ENCODE data around the gene A1BG.

The A1BG gene, protein sequence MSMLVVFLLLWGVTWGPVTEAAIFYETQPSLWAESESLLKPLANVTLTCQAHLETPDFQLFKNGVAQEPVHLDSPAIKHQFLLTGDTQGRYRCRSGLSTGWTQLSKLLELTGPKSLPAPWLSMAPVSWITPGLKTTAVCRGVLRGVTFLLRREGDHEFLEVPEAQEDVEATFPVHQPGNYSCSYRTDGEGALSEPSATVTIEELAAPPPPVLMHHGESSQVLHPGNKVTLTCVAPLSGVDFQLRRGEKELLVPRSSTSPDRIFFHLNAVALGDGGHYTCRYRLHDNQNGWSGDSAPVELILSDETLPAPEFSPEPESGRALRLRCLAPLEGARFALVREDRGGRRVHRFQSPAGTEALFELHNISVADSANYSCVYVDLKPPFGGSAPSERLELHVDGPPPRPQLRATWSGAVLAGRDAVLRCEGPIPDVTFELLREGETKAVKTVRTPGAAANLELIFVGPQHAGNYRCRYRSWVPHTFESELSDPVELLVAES

DNA sequence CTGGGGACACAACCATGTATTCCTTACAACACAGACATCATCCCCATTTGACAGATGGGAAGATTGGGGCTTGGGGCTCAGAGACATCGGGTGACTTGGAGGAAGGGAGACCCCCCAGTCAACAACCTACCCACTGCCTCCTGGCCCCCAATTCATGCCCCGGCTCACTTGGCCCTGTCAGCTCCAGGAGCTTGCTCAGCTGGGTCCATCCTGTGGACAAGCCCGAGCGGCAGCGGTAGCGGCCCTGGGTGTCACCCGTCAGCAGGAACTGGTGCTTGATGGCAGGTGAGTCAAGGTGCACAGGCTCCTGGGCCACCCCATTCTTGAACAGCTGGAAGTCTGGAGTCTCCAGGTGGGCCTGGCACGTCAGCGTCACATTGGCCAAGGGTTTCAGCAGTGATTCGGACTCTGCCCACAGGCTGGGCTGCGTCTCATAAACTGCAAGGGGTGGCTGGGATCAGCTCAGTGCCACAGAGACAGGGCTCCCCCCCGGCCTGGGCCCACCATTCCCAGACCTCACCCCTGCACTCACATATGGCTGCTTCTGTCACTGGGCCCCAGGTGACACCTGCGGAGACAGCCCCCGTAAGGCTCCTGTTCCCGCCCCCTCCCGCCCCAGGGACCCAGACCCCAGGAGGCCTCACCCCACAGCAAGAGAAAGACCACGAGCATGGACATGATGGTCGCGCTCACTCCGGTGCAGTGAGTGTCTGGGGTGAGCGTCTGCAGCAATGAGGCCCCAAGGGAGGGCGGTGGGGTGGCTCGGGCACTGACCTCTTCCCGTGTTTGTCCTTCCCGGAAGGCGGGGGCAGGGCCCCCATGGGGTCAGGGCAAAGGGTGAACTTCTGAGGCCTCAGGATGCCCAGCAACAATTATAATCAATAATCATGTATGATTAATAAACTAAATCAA lies at the start of gene A1BG:
Gene A1BG, minus strand, starts transcription at position 733 of the 912 bp plus-strand sequence. Its CDS starts 55 bp downstream, at position 678.
- no peak within 1 kb of the TSS for H3K9ac ChIP-seq (ENCODE audit: low read length)
- H3K36me3 ChIP-seq (ENCODE audit: control insufficient read depth, insufficient read depth, low read length) = no peaks in the 10 kb centered on the region
- H3K4me3 ChIP-seq (ENCODE audit: low read length) = no peak within 1 kb of the TSS
- H3K4me1 ChIP-seq (ENCODE audit: control insufficient read depth, insufficient read depth, low read length) = no peaks in the 10 kb centered on the region
- H3K9me3 ChIP-seq (ENCODE audit: control insufficient read depth, low read length) = no peaks in the 10 kb centered on the region
- peaks cover 79% of the 10 kb centered on the region for H3K27me3 ChIP-seq (ENCODE audit: control insufficient read depth, insufficient read depth, low read length)

DNA sequence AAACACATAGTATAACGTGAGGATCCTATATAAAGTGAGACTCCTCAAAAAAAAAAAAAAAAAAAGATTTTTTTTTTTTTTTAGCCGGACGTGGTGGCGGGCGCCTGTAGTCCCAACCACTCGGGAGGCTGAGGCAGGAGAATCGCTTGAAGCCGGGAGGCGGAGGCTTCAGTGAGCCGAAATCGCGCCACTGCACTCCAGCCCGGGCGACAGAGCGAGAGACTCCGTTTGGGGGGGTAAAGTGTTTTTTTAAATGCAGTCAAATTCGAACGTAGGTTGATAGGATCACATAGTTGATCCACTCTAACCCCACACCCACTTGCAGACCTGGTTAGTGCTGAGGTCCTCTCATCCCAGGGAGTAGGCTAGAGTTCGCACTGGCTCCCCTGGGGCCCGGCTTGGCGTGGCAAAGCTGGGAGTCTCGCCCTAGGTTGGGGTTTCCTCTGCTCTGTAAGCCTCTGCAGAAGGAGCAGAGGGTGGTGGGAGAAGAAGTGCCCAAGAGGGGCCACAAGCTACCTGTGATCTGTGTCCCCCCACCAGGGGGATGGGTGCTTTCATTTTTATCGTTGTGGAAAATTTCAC lies 48.6 kb upstream of the A1BG start:
- peaks cover 13% of the 10 kb centered on the region for H3K27me3 ChIP-seq (ENCODE audit: control insufficient read depth, insufficient read depth, low read length)
- no peaks in the 10 kb centered on the region for H3K36me3 ChIP-seq (ENCODE audit: control insufficient read depth, insufficient read depth, low read length)
- no peaks in the 10 kb centered on the region for H3K9me3 ChIP-seq (ENCODE audit: control insufficient read depth, low read length)
- H3K4me1 ChIP-seq (ENCODE audit: control insufficient read depth, insufficient read depth, low read length) = peaks cover 14% of the 10 kb centered on the region
- peak overlapping the region; percentile 64 for H3K9ac ChIP-seq (ENCODE audit: low read length)
- H3K4me3 ChIP-seq (ENCODE audit: low read length) = no peak overlapping the region

DNA sequence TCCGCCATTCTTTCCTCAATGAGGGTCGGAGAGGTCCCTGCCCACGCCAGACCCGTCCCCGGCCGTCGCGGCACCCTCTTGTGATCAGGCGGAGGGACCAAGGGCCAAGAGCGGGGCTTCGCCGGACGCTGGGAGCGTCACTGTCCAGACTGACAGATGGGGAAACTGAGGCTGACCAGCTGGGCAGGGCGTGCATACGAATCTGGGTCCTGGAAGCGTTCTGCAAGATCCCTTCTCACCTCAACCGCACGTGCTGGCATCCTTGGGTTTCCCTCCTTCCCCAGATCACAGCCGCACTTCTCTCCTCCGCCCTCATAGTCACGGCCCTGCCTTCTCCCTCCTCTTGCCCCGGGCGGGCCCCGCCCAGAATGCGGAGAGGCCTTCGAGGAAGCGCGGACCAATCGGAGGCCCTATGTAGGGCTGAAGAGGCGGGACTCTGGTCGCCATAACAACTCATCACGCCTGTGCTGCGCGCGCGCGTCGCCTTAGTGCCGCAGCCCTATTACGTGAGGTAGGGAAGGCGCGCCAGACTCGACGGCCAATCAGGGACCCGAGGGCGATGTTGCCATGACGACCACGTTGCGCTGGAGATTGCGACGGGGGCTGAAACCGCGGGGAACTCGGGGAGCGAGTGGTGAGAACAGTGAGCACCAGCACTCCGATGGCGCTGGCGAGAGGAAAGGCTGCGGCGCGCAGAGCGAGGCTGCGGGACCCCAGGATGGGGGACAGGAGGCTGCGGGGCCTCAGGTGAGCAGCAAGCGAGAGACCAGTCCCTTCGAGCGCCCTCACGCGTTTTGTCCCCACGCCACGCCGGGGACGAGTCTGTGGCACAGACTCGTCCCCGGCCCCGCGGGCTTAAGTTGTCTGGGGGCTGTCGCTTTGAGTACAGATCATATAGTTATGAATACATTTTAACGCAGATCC lies 47.9 kb upstream of the A1BG start:
- H3K9ac ChIP-seq (ENCODE audit: low read length) = peak overlapping the region; percentile 64
- H3K36me3 ChIP-seq (ENCODE audit: control insufficient read depth, insufficient read depth, low read length) = no peaks in the 10 kb centered on the region
- peak overlapping the region; percentile 67 for H3K4me3 ChIP-seq (ENCODE audit: low read length)
- peaks cover 15% of the 10 kb centered on the region for H3K4me1 ChIP-seq (ENCODE audit: control insufficient read depth, insufficient read depth, low read length)
- H3K9me3 ChIP-seq (ENCODE audit: control insufficient read depth, low read length) = no peaks in the 10 kb centered on the region
- H3K27me3 ChIP-seq (ENCODE audit: control insufficient read depth, insufficient read depth, low read length) = peaks cover 18% of the 10 kb centered on the region

DNA sequence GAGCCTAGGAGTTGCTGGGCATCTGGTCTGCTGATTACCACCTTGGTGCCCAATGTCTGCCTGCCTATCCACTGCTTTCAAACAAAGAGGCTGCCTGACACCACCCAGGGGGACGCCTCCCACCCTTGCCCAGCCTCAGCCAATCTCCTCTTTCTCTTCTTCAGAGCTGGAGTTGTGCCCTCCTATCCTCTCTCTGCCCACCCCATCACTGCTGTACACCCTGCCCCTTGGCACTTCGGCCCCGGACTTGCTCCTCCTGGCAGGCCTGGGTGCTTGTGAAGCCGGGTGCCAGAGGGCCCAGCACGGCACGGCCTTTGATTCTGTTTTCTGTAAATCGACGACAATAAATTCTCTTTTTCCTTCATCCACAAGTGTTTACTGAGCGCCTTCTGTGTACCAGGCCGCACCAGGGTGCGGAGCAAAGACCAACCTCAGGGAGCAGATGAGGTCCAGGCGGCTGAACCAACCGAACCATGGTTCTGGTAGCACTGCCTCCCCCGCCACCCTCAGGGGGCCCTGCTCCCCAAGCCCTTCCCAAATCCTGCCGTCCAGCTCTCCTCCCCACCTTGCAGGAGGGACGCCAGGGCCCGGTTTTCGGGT lies 47.1 kb upstream of the A1BG start:
- peak overlapping the region; percentile 67 for H3K4me3 ChIP-seq (ENCODE audit: low read length)
- no peaks in the 10 kb centered on the region for H3K9me3 ChIP-seq (ENCODE audit: control insufficient read depth, low read length)
- peaks cover 25% of the 10 kb centered on the region for H3K27me3 ChIP-seq (ENCODE audit: control insufficient read depth, insufficient read depth, low read length)
- no peaks in the 10 kb centered on the region for H3K36me3 ChIP-seq (ENCODE audit: control insufficient read depth, insufficient read depth, low read length)
- H3K4me1 ChIP-seq (ENCODE audit: control insufficient read depth, insufficient read depth, low read length) = peaks cover 23% of the 10 kb centered on the region
- H3K9ac ChIP-seq (ENCODE audit: low read length) = peak overlapping the region; percentile 57

DNA sequence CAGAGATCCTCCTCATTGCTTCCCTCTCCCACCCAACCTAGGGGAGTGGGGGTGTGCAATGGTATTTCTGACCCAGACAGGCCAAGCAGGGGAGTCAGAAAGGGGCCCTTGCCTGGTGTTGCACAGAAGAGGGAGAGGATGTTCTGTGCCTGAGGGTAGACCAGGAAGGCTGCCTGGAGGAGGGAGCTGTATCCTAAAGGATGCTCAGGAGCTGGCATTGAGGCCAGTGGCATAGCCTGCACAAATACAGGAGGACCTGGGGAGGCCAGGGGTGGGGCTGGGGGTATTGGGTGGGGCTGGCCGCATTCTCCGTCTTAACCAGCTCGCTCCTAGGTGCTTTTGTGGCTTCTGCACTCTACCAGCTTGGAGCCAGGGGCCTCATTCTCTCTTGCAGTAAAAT lies 46.6 kb upstream of the A1BG start:
- no peak overlapping the region for H3K4me3 ChIP-seq (ENCODE audit: low read length)
- no peaks in the 10 kb centered on the region for H3K9me3 ChIP-seq (ENCODE audit: control insufficient read depth, low read length)
- H3K4me1 ChIP-seq (ENCODE audit: control insufficient read depth, insufficient read depth, low read length) = peaks cover 26% of the 10 kb centered on the region
- peaks cover 25% of the 10 kb centered on the region for H3K27me3 ChIP-seq (ENCODE audit: control insufficient read depth, insufficient read depth, low read length)
- H3K9ac ChIP-seq (ENCODE audit: low read length) = no peak overlapping the region
- H3K36me3 ChIP-seq (ENCODE audit: control insufficient read depth, insufficient read depth, low read length) = no peaks in the 10 kb centered on the region

DNA sequence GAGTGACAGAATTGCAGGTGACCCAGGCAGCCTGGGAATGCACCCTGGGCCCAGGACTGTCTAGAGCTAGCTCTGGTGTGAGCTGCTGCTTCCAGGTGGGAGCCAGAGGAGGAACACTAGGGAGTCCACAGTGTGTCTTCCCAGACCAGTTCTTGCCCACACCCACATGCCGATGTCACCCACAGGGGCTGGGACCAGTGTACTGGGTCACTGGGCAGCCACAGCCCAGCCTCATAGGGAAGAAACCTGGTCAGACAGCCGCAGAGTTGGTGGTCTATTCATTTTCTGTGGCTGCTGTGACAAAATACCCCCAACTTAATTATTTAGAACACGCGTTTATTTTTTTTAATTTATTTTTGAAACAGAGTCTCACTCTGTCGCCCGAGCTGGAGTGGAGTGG lies 45.3 kb upstream of the A1BG start:
- H3K9me3 ChIP-seq (ENCODE audit: control insufficient read depth, low read length) = no peaks in the 10 kb centered on the region
- H3K36me3 ChIP-seq (ENCODE audit: control insufficient read depth, insufficient read depth, low read length) = no peaks in the 10 kb centered on the region
- no peak overlapping the region for H3K4me3 ChIP-seq (ENCODE audit: low read length)
- H3K27me3 ChIP-seq (ENCODE audit: control insufficient read depth, insufficient read depth, low read length) = peaks cover 25% of the 10 kb centered on the region
- peaks cover 26% of the 10 kb centered on the region for H3K4me1 ChIP-seq (ENCODE audit: control insufficient read depth, insufficient read depth, low read length)
- no peak overlapping the region for H3K9ac ChIP-seq (ENCODE audit: low read length)

DNA sequence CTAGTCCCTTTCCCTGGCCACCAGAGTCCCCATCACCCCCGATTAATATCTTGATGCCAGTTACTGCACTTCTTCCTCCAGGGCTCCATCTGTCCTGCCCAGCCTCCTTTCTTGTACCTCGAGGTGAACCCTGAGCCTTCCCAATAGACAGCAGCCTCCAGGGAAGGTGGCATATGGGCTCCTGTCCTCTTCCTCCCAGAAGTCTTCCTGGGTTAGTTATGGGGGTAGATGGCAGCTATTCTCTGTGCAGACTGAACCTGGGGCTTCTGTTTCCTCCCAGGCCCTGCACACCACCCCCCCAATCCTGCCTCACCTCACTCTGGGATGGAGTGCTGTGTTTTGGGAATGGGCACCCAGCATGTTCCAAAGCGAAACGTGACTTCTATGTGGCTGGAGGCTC lies 44.8 kb upstream of the A1BG start:
- Histone ChIP-seq H3K36me3 (ENCODE audit: control insufficient read depth, insufficient read depth, low read length) (peaks cover 3% of the 10 kb centered on the region), H3K4me3 (ENCODE audit: low read length) (no peak overlapping the region), H3K27me3 (ENCODE audit: control insufficient read depth, insufficient read depth, low read length) (peaks cover 25% of the 10 kb centered on the region), H3K4me1 (ENCODE audit: control insufficient read depth, insufficient read depth, low read length) (peaks cover 26% of the 10 kb centered on the region), H3K9me3 (ENCODE audit: control insufficient read depth, low read length) (no peaks in the 10 kb centered on the region), H3K9ac (ENCODE audit: low read length) (no peak overlapping the region)

DNA sequence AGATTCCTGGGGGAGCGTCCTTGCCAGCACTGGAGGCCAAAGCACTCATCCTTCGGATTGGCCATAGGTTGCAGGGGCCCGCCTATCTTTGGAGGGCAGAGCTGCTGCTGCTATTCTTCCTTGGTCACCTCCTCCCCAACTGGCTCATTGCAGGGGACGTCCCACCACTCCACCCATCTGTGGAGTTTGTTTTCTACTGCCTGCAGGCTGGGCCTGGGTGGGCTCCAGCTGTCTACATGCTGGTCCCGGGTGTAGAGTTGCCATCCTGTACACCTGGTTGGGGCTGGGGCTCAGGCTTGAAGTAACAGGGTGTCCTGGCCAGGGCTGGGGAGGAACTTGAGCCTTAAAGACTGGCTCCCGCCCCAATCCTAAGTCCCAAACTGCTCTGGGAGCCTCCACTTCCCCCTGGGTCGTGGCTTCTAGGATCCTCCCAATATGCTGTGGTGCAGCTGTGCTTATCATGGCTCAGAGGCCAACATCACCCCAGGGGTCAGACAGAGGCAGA lies 44.3 kb upstream of the A1BG start:
- Histone ChIP-seq H3K27me3 (ENCODE audit: control insufficient read depth, insufficient read depth, low read length) (peaks cover 25% of the 10 kb centered on the region), H3K4me3 (ENCODE audit: low read length) (no peak overlapping the region), H3K9me3 (ENCODE audit: control insufficient read depth, low read length) (no peaks in the 10 kb centered on the region), H3K4me1 (ENCODE audit: control insufficient read depth, insufficient read depth, low read length) (peaks cover 26% of the 10 kb centered on the region), H3K9ac (ENCODE audit: low read length) (no peak overlapping the region), H3K36me3 (ENCODE audit: control insufficient read depth, insufficient read depth, low read length) (peaks cover 8% of the 10 kb centered on the region)

DNA sequence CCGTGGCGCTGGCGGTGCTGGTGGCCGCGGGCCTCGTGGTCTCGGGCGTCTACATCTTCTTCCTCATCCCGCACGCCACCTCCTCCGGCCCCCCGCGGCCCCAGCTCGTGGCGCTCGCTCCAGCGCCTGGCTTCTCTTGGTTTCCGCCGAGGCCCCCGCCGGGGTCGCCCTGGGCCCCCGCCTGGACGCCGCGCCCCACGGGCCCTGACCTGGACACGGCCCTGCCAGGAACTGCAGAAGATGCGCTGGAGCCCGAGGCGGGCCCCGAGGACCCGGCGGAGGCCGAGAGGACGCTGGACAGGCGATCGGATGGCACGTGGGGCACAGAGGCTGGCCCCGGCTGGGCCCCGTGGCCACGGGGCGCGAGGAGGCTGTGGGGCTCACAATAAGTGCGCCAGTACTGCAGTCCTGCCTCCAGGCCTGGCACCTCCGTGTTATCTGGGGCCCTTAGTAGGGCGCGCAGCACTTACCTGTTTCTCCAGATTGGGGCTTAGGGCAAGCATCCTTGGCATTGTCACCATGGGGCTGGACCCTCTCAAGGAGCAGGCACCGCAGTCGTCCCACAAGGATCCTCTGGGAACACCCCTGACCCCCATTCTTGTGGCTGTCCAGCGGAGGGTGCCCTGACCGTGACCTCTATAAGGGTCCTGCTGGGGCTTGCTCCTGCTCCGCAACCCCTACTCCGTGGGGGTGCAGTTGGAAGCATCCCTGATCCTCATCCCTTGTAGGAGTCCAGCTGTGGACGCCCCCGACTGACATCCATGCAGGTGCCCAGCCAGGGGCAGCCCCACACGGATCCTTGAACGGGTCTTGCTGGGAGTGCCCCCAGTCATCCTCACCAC lies 43.6 kb upstream of the A1BG start:
- H3K9ac ChIP-seq (ENCODE audit: low read length) = no peak overlapping the region
- peaks cover 25% of the 10 kb centered on the region for H3K27me3 ChIP-seq (ENCODE audit: control insufficient read depth, insufficient read depth, low read length)
- H3K4me3 ChIP-seq (ENCODE audit: low read length) = no peak overlapping the region
- H3K4me1 ChIP-seq (ENCODE audit: control insufficient read depth, insufficient read depth, low read length) = peaks cover 23% of the 10 kb centered on the region
- no peaks in the 10 kb centered on the region for H3K9me3 ChIP-seq (ENCODE audit: control insufficient read depth, low read length)
- H3K36me3 ChIP-seq (ENCODE audit: control insufficient read depth, insufficient read depth, low read length) = peaks cover 8% of the 10 kb centered on the region

DNA sequence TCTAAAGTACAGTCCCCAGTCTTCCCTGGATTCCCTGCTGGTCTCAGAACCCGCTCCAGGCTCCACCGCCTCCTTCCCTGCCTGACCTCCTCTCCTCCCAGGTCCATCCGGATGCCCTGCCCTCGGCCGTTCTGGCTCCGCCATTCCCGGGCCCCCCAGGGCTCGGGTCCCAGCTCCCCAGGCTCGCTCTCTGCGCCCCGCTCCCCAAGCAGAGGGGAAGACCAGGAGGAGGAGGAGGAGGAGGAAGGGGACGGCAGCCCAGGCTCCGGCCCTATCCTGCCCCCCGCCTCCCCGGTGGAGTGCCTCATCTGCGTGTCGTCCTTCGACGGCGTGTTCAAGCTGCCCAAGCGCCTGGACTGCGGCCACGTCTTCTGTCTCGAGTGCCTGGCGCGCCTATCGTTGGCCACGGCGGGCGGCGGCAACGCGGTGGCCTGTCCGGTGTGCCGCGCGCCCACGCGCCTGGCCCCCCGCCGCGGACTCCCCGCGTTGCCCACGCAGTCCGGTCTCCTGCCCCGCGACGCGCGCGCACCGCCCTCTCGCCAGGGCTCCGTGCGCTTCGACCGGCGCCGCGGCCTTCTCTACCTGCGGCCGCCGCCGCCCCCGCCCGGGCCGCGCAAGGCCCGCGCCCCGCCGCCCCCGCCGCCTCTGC lies 42.8 kb upstream of the A1BG start:
- Histone ChIP-seq H3K4me1 (ENCODE audit: control insufficient read depth, insufficient read depth, low read length) (peaks cover 21% of the 10 kb centered on the region), H3K4me3 (ENCODE audit: low read length) (no peak overlapping the region), H3K27me3 (ENCODE audit: control insufficient read depth, insufficient read depth, low read length) (peaks cover 25% of the 10 kb centered on the region), H3K9me3 (ENCODE audit: control insufficient read depth, low read length) (no peaks in the 10 kb centered on the region), H3K36me3 (ENCODE audit: control insufficient read depth, insufficient read depth, low read length) (peaks cover 8% of the 10 kb centered on the region), H3K9ac (ENCODE audit: low read length) (no peak overlapping the region)

Measured in mucosa of stomach (tissue), 1 donor.